ENCODE results near the gene RARG.

DNA sequence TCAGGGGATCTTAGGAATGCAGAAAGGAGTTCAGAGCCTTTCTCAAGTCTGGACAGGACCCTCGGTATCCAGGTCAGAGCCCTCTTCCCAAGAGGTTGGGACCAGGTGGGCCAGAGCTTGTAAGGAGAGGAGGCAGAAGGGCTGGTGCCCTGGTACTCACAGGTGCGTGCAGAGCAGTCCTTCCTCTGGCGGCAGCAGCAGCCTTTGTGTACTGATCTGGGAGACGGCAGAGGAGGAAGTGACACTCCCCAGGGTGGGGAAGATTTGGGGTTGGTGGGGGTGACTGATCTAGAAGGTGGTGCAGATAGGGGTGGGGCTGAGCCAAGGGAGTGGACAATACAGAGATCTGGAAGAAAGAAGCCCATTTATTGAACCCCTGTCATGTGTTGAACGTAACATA, 25.0 kb downstream of the RARG start, which contains the start of gene ITGB7:
- TF ChIP-seq, protein P1, sequence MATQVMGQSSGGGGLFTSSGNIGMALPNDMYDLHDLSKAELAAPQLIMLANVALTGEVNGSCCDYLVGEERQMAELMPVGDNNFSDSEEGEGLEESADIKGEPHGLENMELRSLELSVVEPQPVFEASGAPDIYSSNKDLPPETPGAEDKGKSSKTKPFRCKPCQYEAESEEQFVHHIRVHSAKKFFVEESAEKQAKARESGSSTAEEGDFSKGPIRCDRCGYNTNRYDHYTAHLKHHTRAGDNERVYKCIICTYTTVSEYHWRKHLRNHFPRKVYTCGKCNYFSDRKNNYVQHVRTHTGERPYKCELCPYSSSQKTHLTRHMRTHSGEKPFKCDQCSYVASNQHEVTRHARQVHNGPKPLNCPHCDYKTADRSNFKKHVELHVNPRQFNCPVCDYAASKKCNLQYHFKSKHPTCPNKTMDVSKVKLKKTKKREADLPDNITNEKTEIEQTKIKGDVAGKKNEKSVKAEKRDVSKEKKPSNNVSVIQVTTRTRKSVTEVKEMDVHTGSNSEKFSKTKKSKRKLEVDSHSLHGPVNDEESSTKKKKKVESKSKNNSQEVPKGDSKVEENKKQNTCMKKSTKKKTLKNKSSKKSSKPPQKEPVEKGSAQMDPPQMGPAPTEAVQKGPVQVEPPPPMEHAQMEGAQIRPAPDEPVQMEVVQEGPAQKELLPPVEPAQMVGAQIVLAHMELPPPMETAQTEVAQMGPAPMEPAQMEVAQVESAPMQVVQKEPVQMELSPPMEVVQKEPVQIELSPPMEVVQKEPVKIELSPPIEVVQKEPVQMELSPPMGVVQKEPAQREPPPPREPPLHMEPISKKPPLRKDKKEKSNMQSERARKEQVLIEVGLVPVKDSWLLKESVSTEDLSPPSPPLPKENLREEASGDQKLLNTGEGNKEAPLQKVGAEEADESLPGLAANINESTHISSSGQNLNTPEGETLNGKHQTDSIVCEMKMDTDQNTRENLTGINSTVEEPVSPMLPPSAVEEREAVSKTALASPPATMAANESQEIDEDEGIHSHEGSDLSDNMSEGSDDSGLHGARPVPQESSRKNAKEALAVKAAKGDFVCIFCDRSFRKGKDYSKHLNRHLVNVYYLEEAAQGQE (IDR thresholded peaks at IDR 0.05; ENCODE audit: insufficient replicate concordance, low read depth), result no peak
- TF ChIP-seq, protein P2, sequence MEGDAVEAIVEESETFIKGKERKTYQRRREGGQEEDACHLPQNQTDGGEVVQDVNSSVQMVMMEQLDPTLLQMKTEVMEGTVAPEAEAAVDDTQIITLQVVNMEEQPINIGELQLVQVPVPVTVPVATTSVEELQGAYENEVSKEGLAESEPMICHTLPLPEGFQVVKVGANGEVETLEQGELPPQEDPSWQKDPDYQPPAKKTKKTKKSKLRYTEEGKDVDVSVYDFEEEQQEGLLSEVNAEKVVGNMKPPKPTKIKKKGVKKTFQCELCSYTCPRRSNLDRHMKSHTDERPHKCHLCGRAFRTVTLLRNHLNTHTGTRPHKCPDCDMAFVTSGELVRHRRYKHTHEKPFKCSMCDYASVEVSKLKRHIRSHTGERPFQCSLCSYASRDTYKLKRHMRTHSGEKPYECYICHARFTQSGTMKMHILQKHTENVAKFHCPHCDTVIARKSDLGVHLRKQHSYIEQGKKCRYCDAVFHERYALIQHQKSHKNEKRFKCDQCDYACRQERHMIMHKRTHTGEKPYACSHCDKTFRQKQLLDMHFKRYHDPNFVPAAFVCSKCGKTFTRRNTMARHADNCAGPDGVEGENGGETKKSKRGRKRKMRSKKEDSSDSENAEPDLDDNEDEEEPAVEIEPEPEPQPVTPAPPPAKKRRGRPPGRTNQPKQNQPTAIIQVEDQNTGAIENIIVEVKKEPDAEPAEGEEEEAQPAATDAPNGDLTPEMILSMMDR (IDR thresholded peaks at IDR 0.05; ENCODE audit: insufficient read depth, low read length), result no peak
- no peak for TF ChIP-seq POLR2AphosphoS5 (IDR thresholded peaks at IDR 0.05; ENCODE audit: low read depth)
